ENCODE results near the gene THUMPD3. TPM values are rescaled to one million over a fixed set of nuclear protein-coding genes. Genes with fewer than 3 reads are reported as not detected.

Gene THUMPD3
- total RNA-seq, 1 experiment from 2014 or later = 62.2 TPM

- CTCF ChIA-PET = no interaction called here
- intact Hi-C loops (cut with micrococcal nuclease; ENCODE audit: unreplicated experiment) = no loop called here
Measured at GRCh38 chr3:9346141-9346540, 16.7 kb upstream of the THUMPD3 start.

DNA sequence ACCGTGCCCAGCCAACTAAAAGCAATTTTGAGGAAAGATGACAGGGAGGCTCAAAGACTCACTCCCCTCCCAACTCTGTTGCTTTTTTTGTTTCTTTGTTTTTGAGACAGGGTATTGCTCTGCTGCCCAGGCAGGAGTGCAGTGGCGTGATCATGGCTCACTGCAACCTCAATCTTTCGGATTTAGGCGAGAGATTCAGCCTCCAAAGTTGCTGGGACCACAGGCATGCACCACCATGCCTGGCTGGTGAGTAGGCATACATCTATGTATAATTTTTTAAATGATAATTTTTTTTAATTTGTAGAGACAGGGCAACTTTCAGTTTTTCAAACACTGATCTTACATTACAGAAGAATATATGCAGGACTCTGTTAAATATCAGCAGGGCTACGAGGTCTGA lies 15.8 kb upstream of the THUMPD3 start:
- no peaks in the 10 kb centered on the region for H3K36me3 ChIP-seq (ENCODE audit: control insufficient read depth, insufficient read depth, low read length)
- H3K4me1 ChIP-seq = peaks cover 24% of the 10 kb centered on the region
- Mint-ChIP-seq H3K27me3 (ENCODE audit: insufficient read depth, unreplicated experiment) (no peaks in the 10 kb centered on the region), H3K27ac (ENCODE audit: unreplicated experiment) (no peak overlapping the region), H3K36me3 (ENCODE audit: insufficient read depth, unreplicated experiment) (no peaks in the 10 kb centered on the region), H3K4me3 (ENCODE audit: unreplicated experiment) (no peak overlapping the region), H3K4me1 (ENCODE audit: low read depth, unreplicated experiment) (peaks cover 21% of the 10 kb centered on the region), H3K9me3 (ENCODE audit: unreplicated experiment) (no peaks in the 10 kb centered on the region)
- POLR2A ChIA-PET = interaction anchor here (0.6 to 0.9 kb wide), 2 partner anchors 16 to 380 kb away, joined by 3 to 8 read pairs; partner anchors contain the start of gene THUMPD3
- TF ChIP-seq CTCF (IDR thresholded peaks at IDR 0.05; ENCODE audit: insufficient read depth in 1 of 2, low read depth in 1 of 2, low read length in 1 of 2, severe bottlenecking in 1 of 2, unreplicated experiment in 1 of 2) = no peak
- H3K9me3 ChIP-seq = no peaks in the 10 kb centered on the region
- no peak for DNase-seq
- CTCF ChIA-PET = no interaction called here
- BruUV-seq (replicated peaks) = no TSS peak
- intact Hi-C loops (cut with micrococcal nuclease; ENCODE audit: unreplicated experiment) = no loop called here
- no peaks in the 10 kb centered on the region for H3K27me3 ChIP-seq (replicated peaks; ENCODE audit: control insufficient read depth, insufficient read depth, low read length)
- H3K4me3 ChIP-seq (ENCODE audit: low read depth, low read length) = no peak overlapping the region

More at GRCh38 chr3:9346141-9346540, 16.7 kb upstream of the THUMPD3 start:
- no peak for DNase-seq
- BruUV-seq (replicated peaks) = no TSS peak
- Mint-ChIP-seq H3K36me3 (ENCODE audit: insufficient read depth, unreplicated experiment) (no peaks in the 10 kb centered on the region), H3K4me1 (ENCODE audit: low read depth, unreplicated experiment) (peaks cover 12% of the 10 kb centered on the region), H3K27me3 (ENCODE audit: insufficient read depth, unreplicated experiment) (no peaks in the 10 kb centered on the region), H3K9me3 (ENCODE audit: unreplicated experiment) (no peaks in the 10 kb centered on the region), H3K4me3 (ENCODE audit: unreplicated experiment) (no peak overlapping the region), H3K27ac (ENCODE audit: unreplicated experiment) (no peak overlapping the region)
- POLR2A ChIA-PET = no interaction called here
- Histone ChIP-seq H3K27me3 (replicated peaks; ENCODE audit: control insufficient read depth, insufficient read depth, low read length) (no peaks in the 10 kb centered on the region), H3K9me3 (no peaks in the 10 kb centered on the region), H3K4me3 (ENCODE audit: low read depth, low read length) (no peak overlapping the region), H3K4me1 (peaks cover 15% of the 10 kb centered on the region), H3K36me3 (ENCODE audit: control insufficient read depth, insufficient read depth, low read length) (no peaks in the 10 kb centered on the region)
- TF ChIP-seq CTCF (IDR thresholded peaks at IDR 0.05; ENCODE audit: insufficient read depth in 1 of 2, low read depth in 1 of 2, low read length in 1 of 2, severe bottlenecking in 1 of 2, unreplicated experiment in 1 of 2) = no peak

DNA sequence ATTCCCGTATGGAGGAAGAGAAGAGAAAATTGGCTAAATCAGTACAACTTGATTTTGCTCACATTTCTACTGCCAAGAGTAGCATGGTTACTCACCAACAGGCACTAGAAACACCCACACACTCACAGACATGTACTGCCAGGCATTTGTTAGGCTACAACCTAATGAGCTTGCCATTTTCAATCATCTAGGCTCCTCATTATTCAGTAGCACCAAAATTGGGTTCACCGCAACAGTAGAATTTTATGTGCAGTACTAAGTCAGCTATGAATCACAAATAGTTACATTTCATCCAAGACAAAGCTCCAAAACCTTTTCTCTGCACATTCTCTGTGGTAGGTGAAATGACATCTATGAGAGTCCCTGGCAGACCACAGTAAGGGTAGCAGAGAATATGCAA lies 15.0 kb upstream of the THUMPD3 start:
- DNase-seq = no peak
- H3K36me3 ChIP-seq (ENCODE audit: control insufficient read depth, insufficient read depth, low read length) = no peaks in the 10 kb centered on the region
- H3K4me1 ChIP-seq = peaks cover 32% of the 10 kb centered on the region
- Mint-ChIP-seq H3K27ac (ENCODE audit: unreplicated experiment) (no peak overlapping the region), H3K27me3 (ENCODE audit: insufficient read depth, unreplicated experiment) (no peaks in the 10 kb centered on the region), H3K36me3 (ENCODE audit: insufficient read depth, unreplicated experiment) (no peaks in the 10 kb centered on the region), H3K9me3 (ENCODE audit: unreplicated experiment) (no peaks in the 10 kb centered on the region), H3K4me3 (ENCODE audit: unreplicated experiment) (no peak overlapping the region), H3K4me1 (ENCODE audit: low read depth, unreplicated experiment) (peaks cover 26% of the 10 kb centered on the region)
- no peak for TF ChIP-seq CTCF (IDR thresholded peaks at IDR 0.05; ENCODE audit: insufficient read depth in 1 of 2, low read depth in 1 of 2, low read length in 1 of 2, severe bottlenecking in 1 of 2, unreplicated experiment in 1 of 2)
- no TSS peak for BruUV-seq (replicated peaks)
- intact Hi-C loops (cut with micrococcal nuclease; ENCODE audit: unreplicated experiment) = no loop called here
- no peaks in the 10 kb centered on the region for H3K9me3 ChIP-seq
- POLR2A ChIA-PET = interaction anchor here (0.9 kb wide), 1 partner anchor 15 kb away, joined by 3 read pairs; the partner anchor contains the start of gene THUMPD3
- CTCF ChIA-PET = no interaction called here
- H3K27me3 ChIP-seq (replicated peaks; ENCODE audit: control insufficient read depth, insufficient read depth, low read length) = no peaks in the 10 kb centered on the region
- H3K4me3 ChIP-seq (ENCODE audit: low read depth, low read length) = no peak overlapping the region
